ENCODE data around the gene LACC1.

LACC1 gene

GRCh38 chr13:43883631-43884030 lies 3.9 kb downstream of the LACC1 start:
- H3K4me3 ChIP-seq (ENCODE audit: low read depth, low read length), result no peak overlapping the region

GRCh38 chr13:43884222-43884621 lies 4.5 kb downstream of the LACC1 start:
- no peak overlapping the region for H3K4me3 ChIP-seq (ENCODE audit: low read depth, low read length)

GRCh38 chr13:43894438-43894837 lies 14.7 kb downstream of the LACC1 start:
- no peak overlapping the region for H3K4me3 ChIP-seq (ENCODE audit: low read depth, low read length)

- no peak overlapping the region for H3K4me3 ChIP-seq (ENCODE audit: low read depth, low read length)
These were observed 16.2 kb downstream of the LACC1 start for GRCh38 chr13:43895940-43896339.

- H3K4me3 ChIP-seq (ENCODE audit: low read depth, low read length), result no peak overlapping the region
These were observed 25.8 kb downstream of the LACC1 start for GRCh38 chr13:43905435-43906031.

GRCh38 chr13:43908156-43909126 lies 28.7 kb downstream of the LACC1 start:
- no peak overlapping the region for H3K4me3 ChIP-seq (ENCODE audit: low read depth, low read length)

GRCh38 chr13:43910856-43911255 lies 31.2 kb downstream of the LACC1 start:
- no peak overlapping the region for H3K4me3 ChIP-seq (ENCODE audit: low read depth, low read length)

GRCh38 chr13:43911278-43911677 lies 31.6 kb downstream of the LACC1 start:
- no peak overlapping the region for H3K4me3 ChIP-seq (ENCODE audit: low read depth, low read length)

- no peak overlapping the region for H3K4me3 ChIP-seq (ENCODE audit: low read depth, low read length)
These were observed 32.2 kb downstream of the LACC1 start for GRCh38 chr13:43911871-43912270.

- H3K4me3 ChIP-seq (ENCODE audit: low read depth, low read length), result no peak overlapping the region
These were observed 35.7 kb downstream of the LACC1 start for GRCh38 chr13:43915451-43915850.

- no peak overlapping the region for H3K4me3 ChIP-seq (ENCODE audit: low read depth, low read length)
These were observed 37.1 kb downstream of the LACC1 start for GRCh38 chr13:43916828-43917227.

- no peak overlapping the region for H3K4me3 ChIP-seq (ENCODE audit: low read depth, low read length)
These were observed 38.9 kb downstream of the LACC1 start for GRCh38 chr13:43918636-43919035.

- H3K4me3 ChIP-seq (ENCODE audit: low read depth, low read length), result no peak overlapping the region
These were observed 41.4 kb downstream of the LACC1 start for GRCh38 chr13:43920965-43921674.

- H3K4me3 ChIP-seq (ENCODE audit: low read depth, low read length), result no peak overlapping the region
These were observed 45.0 kb downstream of the LACC1 start for GRCh38 chr13:43924549-43925245.

- H3K4me3 ChIP-seq (ENCODE audit: low read depth, low read length), result no peak overlapping the region
These were observed 50.2 kb downstream of the LACC1 start for GRCh38 chr13:43929947-43930346.

- H3K4me3 ChIP-seq (ENCODE audit: low read depth, low read length), result no peak overlapping the region
These were observed 53.7 kb downstream of the LACC1 start for GRCh38 chr13:43933378-43933777.

GRCh38 chr13:43934273-43934672 lies 54.6 kb downstream of the LACC1 start:
- no peak overlapping the region for H3K4me3 ChIP-seq (ENCODE audit: low read depth, low read length)

- H3K4me3 ChIP-seq (ENCODE audit: low read depth, low read length), result no peak overlapping the region
These were observed 56.2 kb downstream of the LACC1 start for GRCh38 chr13:43935878-43936277.

- H3K4me3 ChIP-seq (ENCODE audit: low read depth, low read length), result no peak overlapping the region
These were observed 56.9 kb downstream of the LACC1 start for GRCh38 chr13:43936647-43937046.

- H3K4me3 ChIP-seq (ENCODE audit: low read depth, low read length), result no peak overlapping the region
These were observed 58.1 kb downstream of the LACC1 start for GRCh38 chr13:43937839-43938238.

GRCh38 chr13:43938449-43938848 lies 58.7 kb downstream of the LACC1 start:
- no peak overlapping the region for H3K4me3 ChIP-seq (ENCODE audit: low read depth, low read length)
